ENCODE measurements around the gene OXTR.

Gene OXTR

DNA sequence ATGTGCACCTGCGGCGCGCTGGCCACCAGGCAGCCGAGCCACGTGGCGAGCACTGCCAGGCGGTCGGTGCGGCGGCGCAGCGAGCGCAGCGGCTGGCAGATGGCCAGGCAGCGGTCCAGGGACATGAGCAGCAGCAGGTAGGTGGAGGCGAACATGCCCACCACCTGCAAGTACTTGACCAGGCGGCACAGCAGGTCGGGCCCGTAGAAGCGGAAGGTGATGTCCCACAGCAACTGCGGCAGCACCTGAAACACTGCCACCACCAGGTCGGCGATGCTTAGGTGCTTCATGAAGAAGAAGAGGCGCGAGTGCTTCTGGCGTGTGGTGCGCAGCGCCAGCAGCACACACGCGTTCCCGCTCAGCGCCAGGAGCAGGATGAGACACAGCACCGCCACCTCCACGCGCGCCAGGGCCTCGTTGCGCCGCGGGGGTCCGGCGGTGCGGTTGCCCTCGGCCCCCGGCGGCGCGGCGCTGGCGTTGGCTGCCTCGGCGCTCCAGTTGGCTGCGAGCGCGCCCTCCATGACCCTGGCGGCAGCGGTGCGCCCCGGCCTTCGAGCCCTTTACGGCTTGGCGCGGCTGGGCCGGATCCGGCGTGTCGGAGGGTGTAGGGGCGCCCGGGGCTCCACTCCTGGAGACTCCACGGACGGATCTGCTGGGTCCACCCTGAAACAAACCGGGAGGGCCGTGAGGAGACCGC lies 1.6 kb downstream of the OXTR start:
- DNase-seq (ENCODE audit: low spot score): peak; percentile 49

GRCh38 chr3:8767256-8767666 lies 2.2 kb downstream of the OXTR start:
- DNase-seq (ENCODE audit: low spot score): no peak

GRCh38 chr3:8766148-8766547 lies 3.3 kb downstream of the OXTR start:
- no peak for DNase-seq (ENCODE audit: low spot score)

DNA sequence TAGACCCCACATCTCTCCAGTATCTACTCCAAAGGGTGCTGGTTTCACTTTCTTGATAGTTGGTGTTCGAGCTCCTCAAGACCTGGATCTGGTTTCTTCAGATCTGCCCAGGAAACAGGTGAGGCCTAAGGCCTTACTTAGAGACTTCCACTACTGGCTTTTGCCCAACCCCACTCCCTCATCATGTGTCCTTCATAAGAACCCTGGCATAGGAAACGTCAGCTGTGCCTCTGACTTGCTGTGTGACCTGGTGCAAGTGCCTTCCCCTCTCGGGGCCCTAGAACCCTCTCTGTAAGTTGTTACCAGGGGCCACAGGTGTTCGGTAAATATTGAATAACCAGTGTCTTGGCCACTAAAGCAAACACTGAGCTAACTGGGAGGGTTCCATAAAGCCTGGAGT lies 3.9 kb downstream of the OXTR start:
- DNase-seq (ENCODE audit: low spot score): no peak

DNA sequence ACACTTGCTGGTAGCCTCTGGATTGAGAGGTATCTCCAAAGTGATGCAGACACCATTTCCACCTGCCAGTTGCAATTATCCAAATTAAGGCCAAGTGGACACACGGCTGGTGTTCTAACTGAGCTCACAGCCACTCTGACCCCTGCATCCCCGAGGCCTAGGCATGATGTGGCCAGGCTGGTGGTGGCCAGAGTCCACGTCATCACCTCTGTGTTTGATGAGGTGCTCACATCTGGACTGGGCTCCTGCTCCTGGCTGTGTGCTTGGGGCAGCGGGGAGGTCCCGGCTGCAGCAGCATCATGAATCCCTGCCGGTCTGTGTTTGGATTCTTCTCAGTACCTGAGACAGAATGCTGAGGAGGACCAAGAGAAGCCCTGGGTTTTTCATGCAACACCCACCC lies 4.9 kb downstream of the OXTR start:
- DNase-seq (ENCODE audit: low spot score): no peak

DNA sequence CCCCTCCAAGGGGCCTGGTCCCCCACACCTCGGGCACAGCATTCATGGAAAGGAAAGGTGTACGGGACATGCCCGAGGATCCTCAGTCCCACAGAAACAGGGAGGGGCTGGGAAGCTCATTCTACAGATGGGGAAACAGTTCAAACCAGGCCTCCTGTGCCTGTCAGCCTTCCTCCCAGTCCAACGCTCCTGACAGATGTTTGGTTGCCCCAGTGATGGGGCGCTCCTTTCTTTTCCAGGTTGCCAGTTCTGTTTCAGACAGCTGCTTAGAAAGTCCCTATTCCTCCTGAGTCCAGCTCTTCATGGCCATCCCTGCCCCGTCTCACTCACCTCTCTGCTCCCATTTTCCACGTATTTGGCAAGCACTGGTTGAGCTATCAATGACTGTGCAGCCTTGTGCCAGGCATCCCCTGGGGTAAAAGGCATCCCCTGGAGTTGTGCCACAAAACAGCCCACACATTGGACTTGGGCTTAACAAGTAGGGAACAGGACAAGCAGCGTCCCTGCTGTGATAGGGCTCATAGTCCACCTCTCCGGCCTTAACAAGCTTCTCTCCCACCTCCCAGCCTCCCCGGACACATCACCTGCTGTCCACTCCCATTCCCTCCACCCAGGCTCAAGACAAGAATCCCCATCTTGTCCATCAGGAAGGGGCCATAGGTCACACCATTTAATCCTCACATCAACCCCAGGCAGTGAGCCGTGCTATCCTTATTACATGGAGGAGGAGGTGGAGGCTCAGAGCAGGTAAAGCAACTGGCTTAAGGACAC lies 6.6 kb downstream of the OXTR start:
- DNase-seq (ENCODE audit: low spot score): no peak

GRCh38 chr3:8761866-8762265 lies 7.5 kb downstream of the OXTR start:
- no peak for DNase-seq (ENCODE audit: low spot score)

DNA sequence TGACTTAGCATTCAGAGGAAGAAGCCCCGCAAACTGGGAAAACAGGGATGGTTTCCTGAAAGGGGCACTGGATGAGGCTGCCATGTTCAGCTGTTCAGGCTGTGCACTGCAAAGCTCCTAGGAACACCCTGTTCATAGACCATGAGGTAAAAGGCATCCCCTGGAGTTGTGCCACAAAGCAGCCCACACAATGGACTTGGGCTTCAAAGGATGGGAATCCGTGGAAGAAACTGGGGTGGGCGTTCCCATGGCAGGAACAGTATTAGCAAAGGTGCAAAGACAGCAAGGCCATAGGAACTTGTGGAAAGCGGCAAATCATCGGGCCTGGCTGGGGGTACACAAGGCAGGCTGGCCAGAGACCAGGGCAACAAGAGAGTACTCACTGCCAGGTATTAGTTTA lies 8.9 kb downstream of the OXTR start:
- DNase-seq (ENCODE audit: low spot score): no peak

DNA sequence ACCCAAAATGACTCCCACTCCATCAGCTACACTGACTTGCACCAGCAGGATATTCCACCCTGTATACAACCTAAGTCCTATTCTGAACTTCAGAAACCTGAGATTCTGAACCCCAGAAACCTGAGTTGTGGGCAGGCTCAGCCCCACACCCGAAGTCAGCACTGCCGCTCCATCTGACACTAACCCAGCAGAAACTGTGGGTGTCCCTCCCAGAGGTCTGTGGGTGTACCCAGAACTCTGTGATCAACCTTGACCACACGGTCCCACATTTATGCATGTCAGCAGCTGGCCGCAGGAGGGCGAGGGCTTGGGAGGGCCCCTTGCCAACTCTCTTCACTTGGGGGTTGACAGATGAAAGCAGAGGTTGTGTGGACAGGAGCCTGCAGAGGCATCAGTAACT lies 9.3 kb downstream of the OXTR start:
- DNase-seq (ENCODE audit: low spot score): no peak

- DNase-seq (ENCODE audit: low spot score): no peak
Measured at GRCh38 chr3:8759038-8759707, 10.2 kb downstream of the OXTR start.

GRCh38 chr3:8757551-8758518 lies 11.6 kb downstream of the OXTR start:
- DNase-seq (ENCODE audit: low spot score): peak; percentile 90

DNA sequence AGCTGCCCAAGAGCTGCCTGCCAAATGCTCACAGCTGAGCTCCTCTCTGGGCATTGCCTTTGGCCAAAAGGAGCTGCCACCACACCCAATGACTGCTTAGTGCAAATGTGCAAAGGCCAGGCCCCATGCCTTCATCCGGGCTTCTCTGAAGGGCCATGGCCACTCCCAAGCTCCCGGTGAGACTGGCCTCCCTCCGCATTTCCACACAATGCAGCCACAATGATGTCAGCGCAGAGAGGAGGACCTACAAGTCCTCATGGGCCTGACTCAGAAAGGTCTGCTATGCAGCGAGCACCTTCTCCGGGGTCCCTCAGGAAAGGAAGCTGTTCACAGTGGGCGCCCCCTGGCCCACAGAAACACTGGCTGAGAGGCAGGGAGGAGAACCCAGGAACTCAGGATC lies 12.7 kb downstream of the OXTR start:
- DNase-seq (ENCODE audit: low spot score): peak; percentile 65

DNA sequence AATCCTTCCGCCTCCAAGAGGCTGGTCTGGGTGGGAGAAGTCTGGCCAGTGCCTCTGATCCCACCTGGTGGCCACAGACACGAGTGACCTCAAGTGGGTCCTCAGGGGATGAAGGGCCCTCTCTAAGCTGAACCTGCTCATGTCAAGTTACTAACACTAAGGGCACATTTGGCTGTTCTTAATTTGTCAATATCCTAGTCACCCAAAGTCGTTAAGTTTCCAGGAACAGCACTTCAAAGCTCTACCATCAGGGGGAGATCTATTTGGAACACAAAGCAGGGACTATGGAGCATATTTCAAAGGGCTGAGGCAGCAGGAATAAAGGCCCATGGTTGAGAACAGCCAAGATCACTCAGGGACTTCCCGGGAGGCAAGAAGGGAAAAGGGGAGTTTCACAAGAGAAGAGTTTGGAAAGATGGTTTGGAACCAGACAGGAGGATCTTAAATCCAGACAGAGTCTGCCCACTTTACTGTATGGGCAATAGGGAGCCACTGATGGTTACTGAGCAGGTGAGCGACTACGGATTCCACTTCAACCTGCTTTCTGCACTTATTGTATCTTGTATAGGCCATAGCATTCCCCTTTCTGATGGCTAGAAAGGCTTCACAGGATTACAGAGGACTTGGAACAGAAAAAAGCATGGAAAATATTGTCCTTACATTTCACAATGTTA lies 13.7 kb downstream of the OXTR start:
- peak; percentile 50 for DNase-seq (ENCODE audit: low spot score)

DNA sequence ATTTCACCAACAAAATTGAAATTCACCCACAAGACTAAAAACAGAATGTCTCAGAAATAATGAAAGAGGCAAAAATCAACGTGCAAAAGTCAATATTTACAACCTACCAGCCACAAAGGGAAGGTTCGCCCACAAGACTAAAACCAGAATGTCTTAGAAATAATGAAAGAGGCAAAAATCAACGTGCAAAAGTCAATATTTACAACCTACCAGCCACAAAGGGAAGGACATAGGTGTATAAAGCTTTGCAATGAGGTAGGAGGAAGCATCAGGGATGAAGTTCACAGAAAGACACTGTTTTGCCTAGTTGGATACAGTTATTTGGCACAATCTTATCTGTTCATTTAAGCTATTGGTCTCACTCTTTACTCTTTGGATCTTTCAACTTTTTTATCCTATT lies 14.3 kb downstream of the OXTR start:
- DNase-seq (ENCODE audit: low spot score): no peak

- DNase-seq (ENCODE audit: low spot score): no peak
Measured at GRCh38 chr3:8752832-8753231, 16.6 kb downstream of the OXTR start.

- no peak for DNase-seq (ENCODE audit: low spot score)
Measured at GRCh38 chr3:8749316-8749715, 20.1 kb downstream of the OXTR start.

DNA sequence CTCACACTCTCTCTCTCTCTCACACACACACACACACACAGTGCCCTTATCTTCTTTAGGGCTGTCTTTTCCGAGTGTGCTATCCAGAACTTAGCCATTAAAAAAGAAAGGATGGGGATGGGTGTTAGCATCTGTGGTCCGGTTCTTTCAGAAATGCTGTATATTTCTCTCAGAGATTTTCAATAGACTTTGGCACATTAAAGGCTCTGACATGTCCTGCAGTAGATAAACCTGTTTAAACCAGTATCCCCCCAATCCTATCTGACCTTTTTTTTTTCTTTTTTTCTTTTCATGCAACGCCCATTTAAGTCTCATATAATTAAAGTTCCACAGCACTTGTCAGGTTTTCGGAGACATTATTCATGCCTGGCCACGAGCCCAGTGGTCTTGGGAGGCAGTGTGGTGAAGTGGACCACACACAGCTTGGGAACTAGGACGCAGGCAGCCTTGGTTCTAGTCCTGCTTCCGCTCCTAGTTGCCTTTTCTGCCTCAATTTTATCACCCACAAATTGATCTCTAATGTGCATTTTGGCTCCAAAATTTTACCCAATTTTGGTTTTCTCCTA lies 22.6 kb downstream of the OXTR start:
- DNase-seq (ENCODE audit: low spot score): no peak

- no peak for DNase-seq (ENCODE audit: low spot score)
Measured at GRCh38 chr3:8745619-8746370, 23.6 kb downstream of the OXTR start.

DNA sequence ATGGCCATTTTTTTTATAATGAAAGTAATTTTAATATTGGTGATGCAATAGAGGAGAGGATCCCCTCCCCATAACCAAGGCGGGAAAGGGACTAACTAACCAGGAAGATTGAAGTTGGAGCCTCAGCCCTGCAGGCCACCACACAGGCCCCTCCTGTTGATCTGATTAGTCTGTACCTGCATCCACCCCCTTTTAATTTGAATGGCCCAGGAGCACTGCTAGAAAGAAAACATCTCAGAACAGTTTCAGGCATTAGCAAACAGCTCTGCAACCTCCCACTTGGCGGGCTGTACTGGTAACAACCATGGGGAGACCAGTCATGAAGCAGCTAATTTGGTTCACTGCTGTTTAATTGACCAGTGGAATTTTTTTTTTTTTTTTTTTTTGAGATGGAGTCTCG lies 25.5 kb downstream of the OXTR start:
- DNase-seq (ENCODE audit: low spot score): no peak

DNA sequence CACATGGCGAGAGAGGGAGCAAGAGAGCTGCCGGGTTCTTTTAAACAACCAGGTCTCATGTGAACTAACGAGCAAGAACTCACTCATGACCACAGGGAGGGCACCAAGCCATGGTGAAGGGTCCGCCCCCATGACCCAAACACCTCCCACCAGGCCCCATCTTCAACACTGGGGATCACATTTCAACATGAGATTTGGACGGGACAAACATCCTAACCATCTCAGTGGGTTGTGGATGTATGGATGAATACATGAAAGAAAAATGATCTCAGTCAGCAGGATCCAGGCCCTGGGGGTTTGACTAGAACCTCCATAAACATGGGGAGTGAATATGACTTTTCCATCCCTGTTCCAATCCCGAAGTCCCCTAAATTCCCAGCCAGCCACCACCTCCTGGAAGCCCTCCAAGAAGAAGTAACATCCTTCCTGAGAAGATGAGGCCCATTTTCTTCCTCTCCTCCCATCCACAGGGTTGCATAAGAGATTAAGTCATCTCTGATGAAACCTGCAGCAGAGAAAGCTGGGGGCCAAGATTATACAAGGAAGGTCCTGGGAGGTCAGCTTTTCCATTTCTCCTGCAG lies 26.3 kb downstream of the OXTR start:
- DNase-seq (ENCODE audit: low spot score): peak; percentile 76
